ENCODE data around the gene GLS. TPM values are rescaled to one million over a fixed set of nuclear protein-coding genes. Genes with fewer than 3 reads are reported as not detected.

GLS gene
- total and polyA plus RNA-seq, 2 of the 13 experiments (the other 11 are each of a cell fraction or from before 2014, with no cell fraction given): 78.6 to 183 TPM

- Histone ChIP-seq H3K9ac (ENCODE audit: insufficient read depth, low read depth, low read length) (no peak overlapping the region), H3K4me2 (ENCODE audit: low read depth, low read length) (no peak overlapping the region), H4K20me1 (ENCODE audit: insufficient read depth, low read length) (no peaks in the 10 kb centered on the region), H3K9me3 (ENCODE audit: low read length) (no peaks in the 10 kb centered on the region), H3K4me1 (ENCODE audit: insufficient read depth, low read length) (no peaks in the 10 kb centered on the region), H3K4me3 (replicated peaks in 1 of 3; ENCODE audit: insufficient read depth in 1 of 3, low read depth in 2 of 3, low read length in 3 of 3) (no peak overlapping the region), H2AFZ (ENCODE audit: low read length) (no peak overlapping the region), H3K36me3 (replicated peaks in 1 of 2; ENCODE audit: control insufficient read depth in 1 of 2, insufficient read depth in 2 of 2, low read length in 2 of 2) (no peaks in the 10 kb centered on the region), H3K27me3 (ENCODE audit: control insufficient read depth in 1 of 2, insufficient read depth in 2 of 2, low read length in 2 of 2) (no peaks in the 10 kb centered on the region), H3K79me2 (ENCODE audit: insufficient read depth, low read length) (no peaks in the 10 kb centered on the region), H3K27ac (ENCODE audit: extremely low read length, insufficient read depth, low read length) (no peak overlapping the region)
- no peak for FAIRE-seq
- no peak for DNase-seq (ENCODE audit: low spot score)
- ChIA-PET POLR2A (no interaction called here), CTCF (ENCODE audit: low intra/inter-chr PET ratio, low total read pairs) (no interaction called here)
- BruUV-seq (replicated peaks): no TSS peak
- intact Hi-C loops (cut with micrococcal nuclease; ENCODE audit: unreplicated experiment): no loop called here
- in situ Hi-C loops (cut with HindIII; ENCODE audit: extremely low pct_ligation_motif_present, low pct_unique_long_range_greater_than_20kb): no loop called here
- TF ChIP-seq DR1 (CRISPR knock-in tag; IDR thresholded peaks at IDR 0.05) (no peak), JDP2 (CRISPR knock-in tag; IDR thresholded peaks at IDR 0.05; ENCODE audit: borderline replicate concordance) (no peak), ZNF24 (IDR thresholded peaks at IDR 0.05) (no peak), ATF7 (IDR thresholded peaks at IDR 0.05) (no peak), ATF7 (CRISPR knock-in tag; IDR thresholded peaks at IDR 0.05) (no peak), ESRRA (CRISPR knock-in tag; IDR thresholded peaks at IDR 0.05; ENCODE audit: low read depth) (no peak)
- TF ChIP-seq, protein P1, sequence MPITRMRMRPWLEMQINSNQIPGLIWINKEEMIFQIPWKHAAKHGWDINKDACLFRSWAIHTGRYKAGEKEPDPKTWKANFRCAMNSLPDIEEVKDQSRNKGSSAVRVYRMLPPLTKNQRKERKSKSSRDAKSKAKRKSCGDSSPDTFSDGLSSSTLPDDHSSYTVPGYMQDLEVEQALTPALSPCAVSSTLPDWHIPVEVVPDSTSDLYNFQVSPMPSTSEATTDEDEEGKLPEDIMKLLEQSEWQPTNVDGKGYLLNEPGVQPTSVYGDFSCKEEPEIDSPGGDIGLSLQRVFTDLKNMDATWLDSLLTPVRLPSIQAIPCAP (CRISPR knock-in tag; IDR thresholded peaks at IDR 0.05; ENCODE audit: low read depth): no peak
- TF ChIP-seq, protein P2, sequence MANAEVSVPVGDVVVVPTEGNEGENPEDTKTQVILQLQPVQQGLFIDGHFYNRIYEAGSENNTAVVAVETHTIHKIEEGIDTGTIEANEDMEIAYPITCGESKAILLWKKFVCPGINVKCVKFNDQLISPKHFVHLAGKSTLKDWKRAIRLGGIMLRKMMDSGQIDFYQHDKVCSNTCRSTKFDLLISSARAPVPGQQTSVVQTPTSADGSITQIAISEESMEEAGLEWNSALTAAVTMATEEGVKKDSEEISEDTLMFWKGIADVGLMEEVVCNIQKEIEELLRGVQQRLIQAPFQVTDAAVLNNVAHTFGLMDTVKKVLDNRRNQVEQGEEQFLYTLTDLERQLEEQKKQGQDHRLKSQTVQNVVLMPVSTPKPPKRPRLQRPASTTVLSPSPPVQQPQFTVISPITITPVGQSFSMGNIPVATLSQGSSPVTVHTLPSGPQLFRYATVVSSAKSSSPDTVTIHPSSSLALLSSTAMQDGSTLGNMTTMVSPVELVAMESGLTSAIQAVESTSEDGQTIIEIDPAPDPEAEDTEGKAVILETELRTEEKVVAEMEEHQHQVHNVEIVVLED (CRISPR knock-in tag; IDR thresholded peaks at IDR 0.05; ENCODE audit: borderline replicate concordance): no peak
- 10% methylated on average over 1 of the region's 1 CpG for WGBS (ENCODE audit: low lambda C conversion rate)
- no peak for ATAC-seq
Measured at GRCh38 chr2:190834890-190835208, 45.8 kb upstream of the GLS start.

Measured in HepG2 (cell line).